Neural progenitor cell (in vitro differentiated cells): ENCODE results near the gene C3orf20. TPM values are rescaled to one million over a fixed set of nuclear protein-coding genes. Genes with fewer than 3 reads are reported as not detected.

ENCODE experiments used
- DNase-seq: peaks from one replicate; pipeline ENCODE4 v3.0.0-alpha.2; 2016; ENCODE audit warnings: low spot score
- H2AFZ ChIP-seq: fragments of 200-600 bp; sonication (generic); replicated peaks from 2 replicates; pipeline ENCODE4 v1.6.1; 2016; ENCODE audit warnings: antibody characterized with exemption
- H3F3A ChIP-seq: fragments of 200-600 bp; sonication (generic); 2 replicates; pipeline ENCODE4 v1.6.1; 2016; ENCODE audit warnings: antibody characterized with exemption, low read depth
- H3K27ac ChIP-seq: fragments of 200-600 bp; sonication (generic); 2 replicates; pipeline ENCODE4 v1.5.1; 2016; ENCODE audit warnings: mild to moderate bottlenecking
- H3K27me3 ChIP-seq: fragments of 200-600 bp; sonication (generic); 2 replicates; pipeline ENCODE4 v1.6.1; 2016; ENCODE audit warnings: mild to moderate bottlenecking, moderate library complexity
- H3K36me3 ChIP-seq: fragments of 200-600 bp; sonication (generic); 2 replicates; pipeline ENCODE4 v1.5.1; 2016
- H3K4me1 ChIP-seq: fragments of 200-600 bp; sonication (generic); 2 replicates; pipeline ENCODE4 v1.6.1; 2016; ENCODE audit warnings: mixed run types
- H3K4me2 ChIP-seq: fragments of 200-600 bp; sonication (generic); 2 replicates; pipeline ENCODE4 v1.6.1; 2016
- H3K4me3 ChIP-seq: fragments of 200-600 bp; sonication (generic); 2 replicates; pipeline ENCODE4 v1.5.1; 2016
- H3K79me2 ChIP-seq: fragments of 200-600 bp; sonication (generic); 2 replicates; pipeline ENCODE4 v1.6.1; 2016; ENCODE audit warnings: low read depth
- H3K9ac ChIP-seq: fragments of 200-600 bp; sonication (generic); 2 replicates; pipeline ENCODE4 v1.6.1; 2016
- H3K9me3 ChIP-seq: fragments of 200-600 bp; sonication (generic); 2 replicates; pipeline ENCODE4 v1.5.1; 2016; ENCODE audit warnings: low read depth
- H4K20me1 ChIP-seq: fragments of 200-600 bp; sonication (generic); 2 replicates; pipeline ENCODE4 v1.6.1; 2016; ENCODE audit warnings: low read depth
- H3K27ac Mint-ChIP-seq: 3 replicates; pipeline ENCODE4 v1.8.0; 2021; ENCODE audit warnings: mixed read lengths
- H3K27me3 Mint-ChIP-seq: 2 replicates; pipeline ENCODE4 v1.8.0; 2022; ENCODE audit warnings: low read depth, mild to moderate bottlenecking, inconsistent platforms, moderate library complexity, mixed read lengths; ENCODE audit not compliant: insufficient read depth
- H3K36me3 Mint-ChIP-seq: 3 replicates; pipeline ENCODE4 v1.8.0; 2021; ENCODE audit warnings: mixed read lengths
- H3K4me1 Mint-ChIP-seq: 3 replicates; pipeline ENCODE4 v1.8.0; 2021; ENCODE audit warnings: mixed read lengths
- H3K4me3 Mint-ChIP-seq: 3 replicates; pipeline ENCODE4 v1.8.0; 2021; ENCODE audit warnings: mild to moderate bottlenecking, moderate library complexity, mixed read lengths
- H3K9me3 Mint-ChIP-seq: 3 replicates; pipeline ENCODE4 v1.8.0; 2020; ENCODE audit warnings: mixed read lengths
- EZH2 ChIP-seq: fragments of 200-600 bp; sonication (generic); IDR thresholded peaks from 2 replicates; pipeline ENCODE4 v1.6.1; 2017; ENCODE audit warnings: antibody characterized with exemption, mild to moderate bottlenecking, moderate library complexity
- EZH2phosphoT487 ChIP-seq: fragments of 200-600 bp; sonication (generic); IDR thresholded peaks from 2 replicates; pipeline ENCODE4 v1.6.1; 2017; ENCODE audit warnings: antibody characterized with exemption
- total RNA-seq: library from RNA; depleted of rRNA; stranded (reverse); fragments of >200 nt; gene quantifications from 2 replicates; pipeline ENCODE4 v1.2.3, GENCODE V29; 2015; ENCODE audit warnings: low replicate concordance
- TF ChIP-seq, protein P1 (sequence below): fragments of 200-600 bp; sonication (generic); IDR thresholded peaks from 2 replicates; pipeline ENCODE4 v1.5.1; 2017; ENCODE audit warnings: antibody characterized with exemption, mild to moderate bottlenecking

C3orf20 gene
- total RNA-seq, 1 donor from 2014 or later: not detected

DNA sequence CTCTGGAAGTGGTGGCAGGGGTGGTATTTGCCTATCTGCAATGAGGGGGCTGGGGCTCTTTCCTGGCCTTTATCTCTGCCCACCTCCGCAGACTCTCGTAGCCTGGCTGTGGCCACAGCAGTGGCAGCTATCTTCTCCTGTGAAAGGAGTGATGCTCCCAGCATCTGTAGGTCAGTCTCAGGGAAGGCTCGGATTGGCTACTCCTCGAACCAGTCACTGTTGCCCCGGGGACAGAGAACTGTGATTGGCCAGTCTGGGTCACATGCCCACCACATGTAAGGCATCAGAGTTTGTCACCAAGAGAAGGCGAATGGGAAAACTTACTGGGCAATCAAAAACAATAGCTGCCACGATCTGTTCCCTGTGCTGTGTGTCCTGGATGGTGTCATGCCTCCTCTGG, 113.7 kb downstream of the C3orf20 start:
- Mint-ChIP-seq H3K4me1 (peaks cover 11% of the 10 kb centered on the region), H3K36me3 (no peaks in the 10 kb centered on the region), H3K27ac (no peak overlapping the region), H3K27me3 (peaks cover 7% of the 10 kb centered on the region), H3K4me3 (no peak overlapping the region), H3K9me3 (no peaks in the 10 kb centered on the region)
- TF ChIP-seq, protein P1, sequence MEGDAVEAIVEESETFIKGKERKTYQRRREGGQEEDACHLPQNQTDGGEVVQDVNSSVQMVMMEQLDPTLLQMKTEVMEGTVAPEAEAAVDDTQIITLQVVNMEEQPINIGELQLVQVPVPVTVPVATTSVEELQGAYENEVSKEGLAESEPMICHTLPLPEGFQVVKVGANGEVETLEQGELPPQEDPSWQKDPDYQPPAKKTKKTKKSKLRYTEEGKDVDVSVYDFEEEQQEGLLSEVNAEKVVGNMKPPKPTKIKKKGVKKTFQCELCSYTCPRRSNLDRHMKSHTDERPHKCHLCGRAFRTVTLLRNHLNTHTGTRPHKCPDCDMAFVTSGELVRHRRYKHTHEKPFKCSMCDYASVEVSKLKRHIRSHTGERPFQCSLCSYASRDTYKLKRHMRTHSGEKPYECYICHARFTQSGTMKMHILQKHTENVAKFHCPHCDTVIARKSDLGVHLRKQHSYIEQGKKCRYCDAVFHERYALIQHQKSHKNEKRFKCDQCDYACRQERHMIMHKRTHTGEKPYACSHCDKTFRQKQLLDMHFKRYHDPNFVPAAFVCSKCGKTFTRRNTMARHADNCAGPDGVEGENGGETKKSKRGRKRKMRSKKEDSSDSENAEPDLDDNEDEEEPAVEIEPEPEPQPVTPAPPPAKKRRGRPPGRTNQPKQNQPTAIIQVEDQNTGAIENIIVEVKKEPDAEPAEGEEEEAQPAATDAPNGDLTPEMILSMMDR: no peak
- TF ChIP-seq EZH2 (no peak), EZH2phosphoT487 (no peak)
- no peak for DNase-seq
- H2AFZ ChIP-seq: no peak overlapping the region
- peaks cover 6% of the 10 kb centered on the region for H3K4me1 ChIP-seq
- no peaks in the 10 kb centered on the region for H3K36me3 ChIP-seq
- H3K79me2 ChIP-seq: no peaks in the 10 kb centered on the region
- H3K27ac ChIP-seq: no peak overlapping the region
- H3K4me3 ChIP-seq: no peak overlapping the region
- H4K20me1 ChIP-seq: no peaks in the 10 kb centered on the region
- no peak overlapping the region for H3K4me2 ChIP-seq
- no peak overlapping the region for H3K9ac ChIP-seq
- H3K27me3 ChIP-seq: peaks cover 4% of the 10 kb centered on the region
- H3K9me3 ChIP-seq: no peaks in the 10 kb centered on the region
- no peaks in the 10 kb centered on the region for H3F3A ChIP-seq

DNA sequence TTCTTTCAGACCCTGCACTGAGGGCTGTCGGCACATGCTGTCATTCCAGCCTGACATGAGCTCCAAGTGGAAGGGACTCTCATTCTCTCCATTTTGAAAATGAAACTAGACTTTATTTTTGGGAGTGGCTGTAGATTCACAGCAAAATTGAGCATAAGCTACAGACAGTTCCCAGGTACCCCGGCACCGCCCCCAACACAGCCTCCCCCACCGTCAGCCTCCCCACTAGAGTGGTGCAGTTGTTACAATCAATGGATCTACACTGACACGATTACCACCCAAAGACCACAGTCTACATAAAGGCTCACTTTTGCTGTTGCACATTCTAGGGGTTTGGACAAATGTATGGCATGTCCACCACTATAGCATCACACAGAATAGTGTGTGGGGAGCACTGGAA, 114.3 kb downstream of the C3orf20 start:
- Mint-ChIP-seq H3K27ac (no peak overlapping the region), H3K9me3 (no peaks in the 10 kb centered on the region), H3K4me1 (peaks cover 5% of the 10 kb centered on the region), H3K36me3 (no peaks in the 10 kb centered on the region), H3K4me3 (no peak overlapping the region), H3K27me3 (peaks cover 7% of the 10 kb centered on the region)
- no peaks in the 10 kb centered on the region for H3K9me3 ChIP-seq
- no peak overlapping the region for H3K4me3 ChIP-seq
- peaks cover 4% of the 10 kb centered on the region for H3K27me3 ChIP-seq
- no peaks in the 10 kb centered on the region for H3K79me2 ChIP-seq
- TF ChIP-seq EZH2phosphoT487: no peak
- TF ChIP-seq, protein P1: no peak
- DNase-seq: no peak
- no peak overlapping the region for H3K27ac ChIP-seq
- no peaks in the 10 kb centered on the region for H3F3A ChIP-seq
- H3K4me1 ChIP-seq: peaks cover under 1% of the 10 kb centered on the region
- H3K36me3 ChIP-seq: no peaks in the 10 kb centered on the region
- no peaks in the 10 kb centered on the region for H4K20me1 ChIP-seq
- H3K4me2 ChIP-seq: no peak overlapping the region
- no peak overlapping the region for H2AFZ ChIP-seq
- no peak overlapping the region for H3K9ac ChIP-seq

DNA sequence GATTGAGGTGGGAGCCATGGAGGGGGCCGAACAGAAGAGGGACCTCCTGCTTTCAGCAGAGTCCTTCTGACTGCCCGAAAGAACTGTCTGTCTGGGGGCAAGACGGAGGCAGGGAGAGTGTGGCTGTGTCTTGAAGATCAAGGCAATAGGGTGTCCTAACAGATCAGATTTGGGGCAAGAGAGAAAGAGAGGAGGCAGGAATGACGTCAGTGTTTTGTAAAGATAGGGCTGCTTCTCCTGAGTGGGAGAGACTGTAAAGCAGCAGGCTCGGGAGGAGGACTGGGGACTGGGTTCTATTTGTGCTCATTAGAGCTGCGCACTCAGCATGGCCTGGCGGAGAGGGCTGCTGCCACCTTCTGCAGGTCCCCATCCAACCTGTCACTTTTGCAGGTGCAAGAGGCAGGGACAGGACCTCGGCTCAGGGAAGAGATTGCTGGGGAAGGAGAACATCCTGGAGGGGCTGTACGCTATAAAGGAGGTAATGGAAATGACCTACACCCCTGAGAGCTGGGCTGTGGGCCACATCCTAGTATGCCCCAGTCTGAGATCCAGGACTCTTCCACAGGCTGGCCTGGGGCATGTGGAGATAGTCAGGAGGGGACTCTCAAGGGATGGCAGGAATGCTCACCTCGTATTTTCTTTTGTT, 114.8 kb downstream of the C3orf20 start:
- no peaks in the 10 kb centered on the region for H3K36me3 Mint-ChIP-seq
- Histone ChIP-seq H3F3A (no peaks in the 10 kb centered on the region), H2AFZ (no peak overlapping the region), H3K4me1 (no peaks in the 10 kb centered on the region), H3K36me3 (no peaks in the 10 kb centered on the region), H4K20me1 (no peaks in the 10 kb centered on the region), H3K27me3 (peaks cover 4% of the 10 kb centered on the region), H3K9me3 (no peaks in the 10 kb centered on the region), H3K9ac (no peak overlapping the region), H3K27ac (no peak overlapping the region), H3K4me2 (no peak overlapping the region), H3K79me2 (no peaks in the 10 kb centered on the region), H3K4me3 (no peak overlapping the region)
- H3K27ac Mint-ChIP-seq: no peak overlapping the region
- H3K4me1 Mint-ChIP-seq: peaks cover 3% of the 10 kb centered on the region
- no peaks in the 10 kb centered on the region for H3K9me3 Mint-ChIP-seq
- H3K27me3 Mint-ChIP-seq: peaks cover 7% of the 10 kb centered on the region
- TF ChIP-seq EZH2 (no peak), EZH2phosphoT487 (no peak)
- H3K4me3 Mint-ChIP-seq: no peak overlapping the region
- DNase-seq: no peak

DNA sequence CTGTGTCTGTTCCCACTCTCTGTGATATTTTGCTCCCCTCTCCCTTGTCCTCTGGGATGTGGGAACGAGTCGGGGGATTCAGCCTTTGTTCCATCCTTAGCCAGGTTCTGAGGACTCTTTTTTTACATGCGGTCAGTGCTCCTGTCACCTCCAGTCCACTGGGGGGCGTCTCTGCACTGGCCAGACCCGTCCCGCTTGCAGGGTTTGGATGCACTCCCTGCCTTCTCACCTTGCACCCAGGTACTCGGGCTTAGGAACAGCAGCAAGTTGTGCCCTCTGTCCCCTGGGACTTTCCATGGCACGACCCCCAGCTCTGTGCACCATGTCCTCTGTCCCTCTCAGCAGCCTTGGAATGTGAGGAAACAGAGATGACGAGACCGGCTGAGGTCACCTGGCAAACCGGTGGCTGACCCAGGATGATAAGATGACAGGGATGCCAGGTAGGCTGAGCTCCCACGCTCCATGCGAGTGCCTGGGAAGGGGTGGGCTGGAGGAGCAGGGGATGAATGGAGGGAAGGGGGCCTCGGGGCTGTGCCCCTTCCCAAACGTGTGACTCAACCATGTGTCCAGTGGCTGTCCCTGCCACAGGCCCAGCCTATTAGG, 116.5 kb downstream of the C3orf20 start:
- Mint-ChIP-seq H3K4me3 (no peak overlapping the region), H3K27ac (peak overlapping the region; percentile 67), H3K4me1 (peaks cover 7% of the 10 kb centered on the region), H3K27me3 (peaks cover 5% of the 10 kb centered on the region), H3K36me3 (no peaks in the 10 kb centered on the region), H3K9me3 (no peaks in the 10 kb centered on the region)
- Histone ChIP-seq H3K36me3 (no peaks in the 10 kb centered on the region), H3K4me3 (no peak overlapping the region), H3K9me3 (no peaks in the 10 kb centered on the region), H4K20me1 (no peaks in the 10 kb centered on the region), H3F3A (no peaks in the 10 kb centered on the region), H3K27ac (no peak overlapping the region), H3K9ac (no peak overlapping the region), H3K4me1 (no peaks in the 10 kb centered on the region), H3K4me2 (no peak overlapping the region), H2AFZ (peak overlapping the region; percentile 98), H3K27me3 (peaks cover 4% of the 10 kb centered on the region), H3K79me2 (no peaks in the 10 kb centered on the region)
- no peak for TF ChIP-seq EZH2
- TF ChIP-seq, protein P1: peak; percentile 90
- DNase-seq: peak; percentile 86
